ENCODE measurements around the gene TNNI3K. TPM values are rescaled to one million over a fixed set of nuclear protein-coding genes. Genes with fewer than 3 reads are reported as not detected.
A peak's percentile ranks its signal among the peaks of the same experiment; 100 is the strongest.

TNNI3K gene
- total RNA-seq, 1 donor = 1.3 TPM

GRCh38 chr1:74504933-74505512 is 269.8 kb downstream of the TNNI3K start:
- H3K4me3 ChIP-seq (ENCODE audit: low read depth, low read length) = no peak overlapping the region
- TF ChIP-seq CTCF (IDR thresholded peaks at IDR 0.05; ENCODE audit: insufficient read depth, low read depth, low read length) = no peak
- DNase-seq (ENCODE audit: low read depth) = no peak

GRCh38 chr1:74505928-74506710 is 270.9 kb downstream of the TNNI3K start:
- H3K4me3 ChIP-seq (ENCODE audit: low read depth, low read length) = no peak overlapping the region
- no peak for TF ChIP-seq CTCF (IDR thresholded peaks at IDR 0.05; ENCODE audit: insufficient read depth, low read depth, low read length)
- no peak for DNase-seq (ENCODE audit: low read depth)

GRCh38 chr1:74508449-74508848 is 273.3 kb downstream of the TNNI3K start:
- no peak overlapping the region for H3K4me3 ChIP-seq (ENCODE audit: low read depth, low read length)
- no peak for TF ChIP-seq CTCF (IDR thresholded peaks at IDR 0.05; ENCODE audit: insufficient read depth, low read depth, low read length)
- DNase-seq (ENCODE audit: low read depth) = no peak

GRCh38 chr1:74512170-74512915 is 277.2 kb downstream of the TNNI3K start, which contains the start of gene LRRC53:
TSS of gene LRRC53 (minus strand) at chr1:74512611. CDS start at chr1:74483349, 29,262 bp downstream.
- no peak for TF ChIP-seq CTCF (IDR thresholded peaks at IDR 0.05; ENCODE audit: insufficient read depth, low read depth, low read length)
- DNase-seq (ENCODE audit: low read depth) = no peak

GRCh38 chr1:74513411-74514300 is 278.5 kb downstream of the TNNI3K start:
- DNase-seq (ENCODE audit: low read depth) = peak; percentile 3
- no peak overlapping the region for H3K4me3 ChIP-seq (ENCODE audit: low read depth, low read length)
- TF ChIP-seq CTCF (IDR thresholded peaks at IDR 0.05; ENCODE audit: insufficient read depth, low read depth, low read length) = no peak

More at GRCh38 chr1:74512170-74512915, 277.2 kb downstream of the TNNI3K start, which contains the start of gene LRRC53:
- H3K4me3 ChIP-seq (ENCODE audit: low read depth, low read length) = no peak within 1 kb of the TSS

GRCh38 chr1:74517599-74518051 is 282.4 kb downstream of the TNNI3K start:
- TF ChIP-seq CTCF (IDR thresholded peaks at IDR 0.05; ENCODE audit: insufficient read depth, low read depth, low read length) = no peak
- no peak overlapping the region for H3K4me3 ChIP-seq (ENCODE audit: low read depth, low read length)
- DNase-seq (ENCODE audit: low read depth) = no peak
